K562 (cell line): ENCODE measurements around the gene ARNT2. TPM values are rescaled to one million over a fixed set of nuclear protein-coding genes. Genes with fewer than 3 reads are reported as not detected.

ENCODE experiments used
- ATAC-seq: fragments of 200-7000 bp; cut with Tn5 transposase; 3 replicates; pipeline ENCODE4 v1.9.1; 2020; ENCODE audit warnings: moderate library complexity
- BruUV-seq: library from RNA; stranded (reverse); fragments of 400-500 nt; replicated peaks from 2 replicates; lab custom pipeline; 2021; lab: Mats Ljungman, UMichigan
- CTCF ChIA-PET: fragments of 300-600 bp; formaldehyde crosslinking; extraction: SDS; loops from one replicate; lab custom pipeline; 2021; ENCODE audit warnings: low intra/inter-chr PET ratio; lab: Yijun Ruan, JAX
- POLR2A ChIA-PET: fragments of 300-600, 350-650 bp; sonication (Branson Sonifier 250); formaldehyde crosslinking; extraction: SDS; loops from one replicate; lab custom pipeline; 2021; ENCODE audit warnings: antibody characterized with exemption, inconsistent platforms; lab: Yijun Ruan, JAX
- DNase-seq, 4 experiments: peaks; one replicate each; pipeline versions ENCODE4 v3.0.0 to v3.0.0-alpha.2; 2011 to 2018; ENCODE audit warnings: low spot score in 3 of 4, mixed read lengths in 3 of 4; ENCODE audit errors: extremely low read depth in 1 of 4
- FAIRE-seq: peaks from 2 replicates; lab custom pipeline; 2011; peaks lifted over from hg19 to GRCh38; lab: Jason Lieb, UNC
- H2AFZ ChIP-seq: 2 replicates; pipeline ENCODE4 v1.6.0; 2011; ENCODE audit warnings: low read depth, low read length, control low read depth, inconsistent platforms
- H3K27ac ChIP-seq: fragments of 200-600 bp; 3 replicates; pipeline ENCODE4 v1.8.0; 2011; ENCODE audit warnings: low read depth, mild to moderate bottlenecking, control low read depth, inconsistent platforms, low read length, moderate library complexity, mixed read lengths; ENCODE audit errors: extremely low read depth
- H3K27me3 ChIP-seq, 2 experiments: fragments of 300-600 bp in 1 of 2; 2 replicates in 1 of 2; 3 replicates in 1 of 2; pipeline versions ENCODE4 v1.6.0 to v1.8.0; 2011; ENCODE audit warnings: inconsistent platforms in 2 of 2, low read length in 2 of 2, mild to moderate bottlenecking in 1 of 2, mixed read lengths in 1 of 2, moderate library complexity in 1 of 2; ENCODE audit not compliant: control insufficient read depth in 2 of 2, insufficient read depth in 2 of 2
- H3K36me3 ChIP-seq: fragments of 300-600 bp; 3 replicates; pipeline ENCODE4 v1.8.0; 2011; ENCODE audit warnings: mild to moderate bottlenecking, low read length, inconsistent platforms; ENCODE audit not compliant: control insufficient read depth, insufficient read depth
- H3K4me1 ChIP-seq, 2 experiments: fragments of 200-600 bp in 1 of 2; replicated peaks in 1 of 2; 2 replicates in 1 of 2; 3 replicates in 1 of 2; pipeline versions ENCODE4 v1.5.1 to v1.8.0; 2011; ENCODE audit warnings: inconsistent platforms in 2 of 2, low read length in 2 of 2, mild to moderate bottlenecking in 1 of 2, mixed read lengths in 1 of 2, moderate library complexity in 1 of 2; ENCODE audit not compliant: control insufficient read depth in 2 of 2, insufficient read depth in 2 of 2
- H3K4me2 ChIP-seq: 2 replicates; pipeline ENCODE4 v1.6.1; 2011; ENCODE audit warnings: low read length, control low read depth, inconsistent platforms, mixed read lengths; ENCODE audit not compliant: insufficient read depth
- H3K4me3 ChIP-seq: fragments of 200-600 bp; sonication (generic), shearing (Covaris generic); 2 replicates; pipeline ENCODE4 v1.5.1; 2016; ENCODE audit warnings: control low read depth, inconsistent platforms
- H3K79me2 ChIP-seq: fragments of 200-600 bp; 3 replicates; pipeline ENCODE4 v1.8.0; 2011; ENCODE audit warnings: low read length, inconsistent platforms; ENCODE audit not compliant: control insufficient read depth, insufficient read depth
- H3K9ac ChIP-seq, 2 experiments: 2 replicates each; pipeline versions ENCODE4 v1.6.0 to v1.6.1; 2011; ENCODE audit warnings: low read depth in 2 of 2, low read length in 2 of 2, control low read depth in 1 of 2, inconsistent platforms in 1 of 2, mild to moderate bottlenecking in 1 of 2, mixed read lengths in 1 of 2; ENCODE audit not compliant: insufficient read depth in 1 of 2
- H3K9me1 ChIP-seq: one replicate; pipeline ENCODE4 v1.6.0; 2011; ENCODE audit warnings: inconsistent platforms, mild to moderate bottlenecking, low read length, moderate library complexity; ENCODE audit not compliant: control insufficient read depth, insufficient read depth
- H3K9me3 ChIP-seq: replicated peaks from 2 replicates; pipeline ENCODE4 v1.5.1; 2011; ENCODE audit warnings: low read depth, low read length, inconsistent platforms; ENCODE audit not compliant: control insufficient read depth, insufficient read depth
- H4K20me1 ChIP-seq: replicated peaks from 2 replicates; pipeline ENCODE4 v1.6.1; 2011; ENCODE audit warnings: low read length, inconsistent platforms, mixed read lengths; ENCODE audit not compliant: control insufficient read depth, insufficient read depth
- ATF2 ChIP-seq: sonication (generic); formaldehyde crosslinking; IDR thresholded peaks from 2 replicates; pipeline ENCODE4 v1.8.1; 2022; ENCODE audit warnings: missing genetic modification reagents
- DNMT1 ChIP-seq: fragments of 450-650 bp; IDR thresholded peaks from 2 replicates; pipeline ENCODE4 v1.6.1; 2016; ENCODE audit warnings: antibody characterized with exemption, mild to moderate bottlenecking
- ESRRA ChIP-seq: fragments of 450-650 bp; IDR thresholded peaks from 2 replicates; pipeline ENCODE4 v1.6.1; 2014; ENCODE audit warnings: low read depth, mild to moderate bottlenecking, moderate library complexity, borderline replicate concordance
- FOSL1 ChIP-seq: fragments of 200-800 bp; sonication (Bioruptor generic); conservative IDR thresholded peaks from 2 replicates; pipeline ENCODE4 v1.6.1; 2016; ENCODE audit warnings: missing genetic modification characterization, missing compliant biosample characterization
- GATA2 ChIP-seq: sonication (generic); formaldehyde crosslinking; IDR thresholded peaks from 2 replicates; pipeline ENCODE4 v1.4.0; 2020; ENCODE audit warnings: mild to moderate bottlenecking, missing genetic modification reagents
- GTF2E2 ChIP-seq: fragments of 200-800 bp; sonication (Bioruptor generic); IDR thresholded peaks from 2 replicates; pipeline ENCODE4 v1.6.1; 2016; ENCODE audit warnings: missing genetic modification characterization, missing compliant biosample characterization
- MAFF ChIP-seq: IDR thresholded peaks from 2 replicates; pipeline ENCODE4 v1.6.1; 2012; ENCODE audit warnings: low read length, improper control_type of control experiment
- MEF2A ChIP-seq: IDR thresholded peaks from 2 replicates; pipeline ENCODE4 v1.6.1; 2011; ENCODE audit warnings: low read depth, mild to moderate bottlenecking, low read length, moderate library complexity; ENCODE audit not compliant: control insufficient read depth
- POLR2G ChIP-seq: fragments of 200-400 bp; formaldehyde crosslinking; IDR thresholded peaks from 2 replicates; pipeline ENCODE4 v1.6.1; 2017; ENCODE audit warnings: low read depth, mild to moderate bottlenecking, antibody characterized with exemption, low read length, moderate library complexity
- ZBTB11 ChIP-seq, 3 experiments: fragments of 200-800 bp in 1 of 3; fragments of 250-450 bp in 1 of 3; fragments of 450-650 bp in 1 of 3; sonication (Bioruptor Pico) in 1 of 3; sonication (Bioruptor generic) in 1 of 3; formaldehyde crosslinking in 1 of 3; IDR thresholded peaks; 2 replicates each; pipeline versions ENCODE4 v1.6.1 to v1.8.0; 2016 to 2022; ENCODE audit warnings: mild to moderate bottlenecking in 2 of 3, missing genetic modification characterization in 2 of 3, missing compliant biosample characterization in 1 of 3, moderate library complexity in 1 of 3
- ZBTB2 ChIP-seq: fragments of 450-650 bp; IDR thresholded peaks from 2 replicates; pipeline ENCODE4 v1.6.1; 2016; ENCODE audit warnings: antibody characterized with exemption
- ZNF586 ChIP-seq: fragments of 450-650 bp; formaldehyde crosslinking; conservative IDR thresholded peaks from 2 replicates; pipeline ENCODE4 v1.4.0; 2020; ENCODE audit warnings: mild to moderate bottlenecking, moderate library complexity
- ZNF785 ChIP-seq: fragments of 250-450 bp; sonication (Bioruptor Pico); IDR thresholded peaks from 2 replicates; pipeline ENCODE4 v1.4.0; 2020; ENCODE audit warnings: mild to moderate bottlenecking
- WGBS: fragments of 100-300 bp; shearing (Covaris generic); methylation state at CpG from one replicate; pipeline ENCODE4 v1.1.6; 2016; ENCODE audit warnings: low coverage, mixed read lengths; ENCODE audit not compliant: insufficient coverage; ENCODE audit errors: missing lambda C conversion rate; 5-methylcytosine and 5-hydroxymethylcytosine counted together
- in situ Hi-C: fragments of 300-500 bp; cut with MboI; formaldehyde crosslinking; loops from 4 replicates; pipeline ENCODE4 v1.15.0; 2018; ENCODE audit warnings: inconsistent platforms, mixed read lengths
- intact Hi-C: fragments of 100-400 bp; cut with micrococcal nuclease; formaldehyde crosslinking; loops from 2 replicates; pipeline ENCODE4 v1.14.2; 2022
- polyA plus RNA-seq, 8 experiments: library from polyadenylated mRNA; depleted of rRNA in 4 of 8; stranded (reverse) in 5 of 8; unstranded in 3 of 8; fragments of >200 nt; fragmentation: Nextera tagmentation in 2 of 8; fragmentation: Illumina TruSeq in 1 of 8; extraction: Ambion mirVana in 2 of 8; extraction: Trizol in 1 of 8; gene quantifications; 2 replicates each; pipeline versions ENCODE4 v1.2.1 to v1.2.3, GENCODE V29; 2011 to 2014; ENCODE audit warnings: inconsistent platforms in 1 of 8, missing spikeins in 1 of 8
- total RNA-seq, 7 experiments: library from RNA; depleted of rRNA in 6 of 7; stranded (reverse); fragments of >200 nt in 6 of 7; fragmentation: Illumina TruSeq in 2 of 7; extraction: Trizol in 2 of 7; gene quantifications; 2 replicates each; pipeline versions ENCODE4 v1.2.1 to v1.2.3, GENCODE V29; 2011 to 2021; ENCODE audit warnings: low replicate concordance in 1 of 7

The ARNT2 gene
- total and polyA plus RNA-seq, 9 of the 15 experiments (the other 6 are each of a cell fraction or from before 2014, with no cell fraction given), result 0.01 TPM; not detected in 8

GRCh38 chr15:80492409-80492808, 88.2 kb downstream of the ARNT2 start (continued):
- TF ChIP-seq FOSL1 (tag), result no peak
- no peak for TF ChIP-seq POLR2G
- no peak for TF ChIP-seq DNMT1
- TF ChIP-seq ZBTB2, result no peak

GRCh38 chr15:80492874-80493273, 88.7 kb downstream of the ARNT2 start:
- no peak overlapping the region for H3K4me3 ChIP-seq
- no peaks in the 10 kb centered on the region for H3K9me1 ChIP-seq
- ATAC-seq, result no peak
- no peaks in the 10 kb centered on the region for H4K20me1 ChIP-seq
- H3K4me2 ChIP-seq, result no peak overlapping the region
- H3K27ac ChIP-seq, result no peak overlapping the region
- intact Hi-C loops (no loop called here), in situ Hi-C loops (no loop called here)
- H3K9me3 ChIP-seq, result no peaks in the 10 kb centered on the region
- no peak overlapping the region for H2AFZ ChIP-seq
- DNase-seq, result no peak
- peaks cover 0 to 12% of the 10 kb centered on the region in 2 experiments; a peak in 3 of 5 replicates for H3K27me3 ChIP-seq
- no peaks in the 10 kb centered on the region for H3K4me1 ChIP-seq
- WGBS, result 0% methylated on average over 3 of the region's 3 CpGs
- FAIRE-seq, result no peak
- ChIA-PET CTCF (no interaction called here), POLR2A (interaction anchor here (0.6 to 0.7 kb wide), 2 partner anchors 25 to 60 kb away, joined by 3 read pairs; no protein-coding TSS in a partner anchor)
- H3K79me2 ChIP-seq, result no peaks in the 10 kb centered on the region
- H3K36me3 ChIP-seq, result no peaks in the 10 kb centered on the region
- no TSS peak for BruUV-seq
- no peak overlapping the region for H3K9ac ChIP-seq
- TF ChIP-seq GATA2 (CRISPR knock-in tag) (no peak), MAFF (no peak), ATF2 (CRISPR knock-in tag) (no peak), ZBTB11 (CRISPR knock-in tag; IDR thresholded peaks at IDR 0.05) (no peak), ZNF785 (CRISPR knock-in tag) (no peak), MEF2A (no peak), GTF2E2 (no peak), ESRRA (no peak), ZNF586 (CRISPR knock-in tag) (no peak)
